Measurements from ENCODE around the gene ADAMTS18. TPM values are rescaled to one million over a fixed set of nuclear protein-coding genes. Genes with fewer than 3 reads are reported as not detected.

ADAMTS18 gene
- total RNA-seq, 1 donor from 2014 or later: 14.5 TPM

DNA sequence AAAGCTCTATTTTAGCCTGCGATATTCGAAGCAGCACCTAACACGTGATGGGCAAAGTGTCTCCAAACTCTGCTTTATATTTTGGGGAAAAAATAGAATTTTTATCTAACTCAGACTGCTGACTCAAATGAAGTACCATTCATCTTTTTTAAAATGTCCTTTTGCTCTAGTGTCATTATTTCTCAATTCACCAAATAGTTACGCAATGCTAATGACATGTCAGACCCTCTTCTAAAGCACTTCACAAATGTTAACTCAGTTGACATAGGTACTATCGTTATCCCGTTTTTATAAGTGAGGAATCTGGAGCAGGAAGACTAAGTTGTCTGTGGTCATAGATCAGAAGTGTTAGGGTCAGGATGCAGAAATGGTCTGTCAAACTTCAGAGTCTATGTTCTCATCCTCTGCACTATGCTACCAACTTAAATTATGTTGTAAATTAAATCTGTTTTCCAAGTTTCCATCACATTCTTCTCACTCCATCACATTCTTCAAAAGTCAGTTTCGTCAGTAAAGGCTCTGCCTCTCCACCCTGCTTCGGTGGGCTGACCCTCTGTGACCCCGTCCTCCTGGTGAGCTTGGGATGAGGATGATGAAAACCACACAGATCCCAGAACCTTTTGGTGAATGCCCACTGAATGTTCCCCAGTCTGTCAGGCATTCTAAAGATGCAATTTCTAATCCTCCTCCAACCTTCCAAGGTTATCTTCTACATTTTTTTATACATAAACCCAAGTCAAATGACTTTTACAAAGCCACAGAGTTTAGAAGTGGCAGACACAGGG lies 102.8 kb downstream of the ADAMTS18 start:
- no peak for DNase-seq (ENCODE audit: extremely low read depth, low read depth, low spot score)

DNA sequence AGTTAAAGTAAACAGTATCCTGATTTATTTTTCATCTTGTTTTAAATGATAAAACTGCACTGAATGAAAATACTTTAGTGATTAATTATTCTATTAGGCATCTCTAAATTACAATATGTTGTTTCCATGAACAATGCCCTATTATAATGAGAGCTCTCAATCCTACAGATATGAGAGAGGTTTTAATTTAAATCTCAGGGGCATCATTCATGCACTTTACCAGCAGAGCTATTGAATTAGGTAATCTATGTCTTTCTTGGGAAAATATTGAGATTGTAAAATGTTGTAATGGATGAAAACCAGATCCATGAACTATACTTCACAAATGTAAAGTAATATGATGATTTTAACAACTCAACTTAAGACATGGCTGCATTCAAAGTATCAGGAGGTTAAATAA lies 103.8 kb downstream of the ADAMTS18 start:
- DNase-seq (ENCODE audit: extremely low read depth, low read depth, low spot score): no peak

DNA sequence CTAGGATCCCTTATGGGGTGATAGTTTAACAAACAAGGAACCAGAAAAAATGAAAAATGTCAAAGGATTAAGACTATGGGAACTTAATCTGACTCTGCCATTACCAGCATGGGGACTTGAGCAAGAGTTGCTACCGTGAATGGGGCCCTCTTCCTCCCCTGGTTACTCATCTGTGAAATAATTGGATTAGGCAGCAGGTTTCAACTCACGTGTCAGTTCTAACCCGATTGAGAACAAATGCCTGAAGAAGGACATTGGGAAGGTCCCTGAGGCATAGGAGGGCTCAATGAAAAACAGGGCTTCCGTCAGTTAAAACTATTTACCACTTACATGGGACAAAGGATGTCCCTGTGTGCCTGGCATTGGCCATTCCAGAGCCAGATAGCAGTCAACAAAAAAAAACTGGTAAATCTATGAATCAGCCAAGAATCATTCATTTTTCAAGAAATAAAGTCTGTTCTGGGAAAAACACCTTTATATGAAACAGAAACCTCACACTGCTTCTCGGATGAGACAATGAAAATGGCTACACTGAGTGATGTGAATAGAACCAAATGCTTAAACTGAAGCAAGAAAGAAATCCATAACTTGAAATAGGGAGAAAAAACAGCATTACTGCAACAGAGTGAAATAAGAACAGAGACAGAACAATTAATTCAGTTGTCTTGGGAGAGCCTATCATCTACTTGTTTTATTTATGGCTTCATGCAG lies 104.3 kb downstream of the ADAMTS18 start:
- no peak for DNase-seq (ENCODE audit: extremely low read depth, low read depth, low spot score)

DNA sequence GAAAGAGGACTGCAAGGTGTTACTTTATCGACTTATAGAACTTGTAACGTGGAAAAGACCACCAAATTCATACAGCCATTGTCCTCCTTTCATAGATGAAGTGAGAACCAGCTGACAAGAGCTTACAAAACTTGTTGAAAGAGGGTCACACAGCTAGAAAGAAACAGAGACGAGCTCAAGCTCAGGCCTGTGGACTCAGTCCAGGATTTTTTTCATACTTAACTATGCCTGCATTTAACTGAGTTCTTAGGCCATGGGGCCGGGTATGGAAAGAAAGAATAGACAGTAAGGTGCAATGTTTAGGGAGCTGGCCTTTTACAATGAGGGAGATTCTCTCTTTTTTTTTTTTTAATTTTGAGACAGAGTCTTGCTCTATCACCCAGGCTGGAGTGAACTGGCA lies 106.1 kb downstream of the ADAMTS18 start:
- no peak for DNase-seq (ENCODE audit: extremely low read depth, low read depth, low spot score)

DNA sequence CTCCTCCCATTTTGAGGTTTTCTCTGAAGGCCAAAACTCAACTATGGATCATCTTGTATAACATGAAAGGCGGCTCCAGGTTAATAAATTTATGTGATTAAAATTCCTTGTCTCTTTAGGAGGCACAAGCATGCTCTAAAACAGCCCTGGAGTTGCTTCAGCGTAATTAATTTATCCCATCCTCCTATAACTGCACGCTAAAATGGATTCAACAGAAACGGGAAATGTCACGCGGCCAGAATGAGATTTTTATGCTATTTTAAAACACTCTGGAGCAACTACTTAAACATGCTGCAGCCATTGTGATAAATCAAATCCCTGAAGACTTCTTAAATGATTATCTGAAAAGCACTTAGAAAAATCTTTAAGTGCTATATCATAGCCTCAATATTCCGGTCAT lies 106.6 kb downstream of the ADAMTS18 start:
- DNase-seq (ENCODE audit: extremely low read depth, low read depth, low spot score): no peak

DNA sequence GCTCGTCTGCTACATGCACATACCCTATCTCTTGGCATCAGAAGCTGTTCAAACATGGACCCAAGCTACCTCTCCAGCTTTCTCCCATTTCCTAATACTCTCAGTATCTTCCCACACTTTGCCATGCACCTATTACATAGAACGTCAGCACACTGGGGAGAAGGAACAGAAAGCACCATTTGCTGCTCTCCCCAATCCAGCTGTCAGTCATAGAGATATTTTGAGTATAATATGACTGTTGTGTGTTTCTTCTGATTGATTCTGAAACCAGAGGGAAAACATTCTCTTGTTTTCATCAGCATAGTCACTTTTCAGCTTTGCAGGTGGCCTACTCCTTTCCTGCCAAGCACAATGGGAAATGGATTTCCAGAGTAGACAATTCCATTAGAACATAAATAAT lies 107.1 kb downstream of the ADAMTS18 start:
- DNase-seq (ENCODE audit: extremely low read depth, low read depth, low spot score): no peak

DNA sequence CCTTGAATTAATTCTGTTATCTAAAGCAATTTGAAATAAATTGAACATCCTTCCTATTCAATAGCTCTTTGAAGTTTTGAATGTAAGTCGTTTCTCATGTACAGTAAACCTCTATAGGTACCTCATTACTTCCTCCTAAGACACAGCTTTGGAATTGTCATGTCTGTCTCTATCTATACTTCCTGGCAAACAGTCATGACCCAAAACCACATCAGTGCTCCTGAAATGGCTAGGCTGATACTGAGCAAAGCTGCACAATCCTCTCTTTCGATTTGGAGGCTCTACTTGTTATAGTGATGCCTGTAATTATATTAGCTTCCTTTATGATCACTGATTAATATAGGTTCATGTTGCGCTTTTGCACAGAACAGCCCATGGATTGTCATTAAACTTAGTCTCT lies 110.1 kb downstream of the ADAMTS18 start:
- no peak for DNase-seq (ENCODE audit: extremely low read depth, low read depth, low spot score)

DNA sequence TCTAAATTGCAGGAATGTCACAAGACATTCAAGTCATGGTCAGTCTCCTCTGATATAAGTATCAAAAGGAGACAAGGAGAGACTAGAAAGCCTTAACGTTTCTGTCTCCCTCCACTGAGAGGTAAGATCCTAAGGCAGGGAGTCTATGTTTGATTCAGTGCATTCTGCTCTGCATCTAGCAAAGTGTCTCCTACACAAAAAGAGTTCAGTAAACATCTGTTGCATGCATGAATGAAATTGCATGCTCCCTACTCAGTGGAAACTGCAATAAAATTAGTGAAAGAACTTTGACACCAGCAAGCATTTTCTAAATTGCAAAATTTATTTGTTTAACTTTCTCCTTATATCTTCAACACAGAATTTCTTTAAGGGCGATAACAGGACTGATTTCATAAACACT lies 111.1 kb downstream of the ADAMTS18 start:
- DNase-seq (ENCODE audit: extremely low read depth, low read depth, low spot score): no peak

DNA sequence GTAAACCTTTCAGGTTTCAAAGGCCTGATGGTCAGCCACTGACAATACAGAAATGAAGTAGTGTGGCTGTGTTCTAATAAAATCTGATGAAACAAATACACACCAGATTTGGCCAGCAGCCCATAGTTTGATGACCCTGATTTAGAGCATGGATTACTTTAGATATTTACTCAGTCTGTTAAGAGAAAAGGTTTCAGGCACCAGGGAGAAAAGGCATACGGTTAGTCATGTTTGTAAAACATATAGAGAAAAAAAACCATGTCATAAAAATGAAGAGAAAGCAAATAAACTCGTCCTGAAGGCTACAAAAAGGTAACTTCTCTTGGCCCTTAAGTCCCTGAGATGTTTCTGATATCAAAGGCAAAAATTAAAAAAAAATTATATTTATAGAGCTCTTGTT lies 112.1 kb downstream of the ADAMTS18 start:
- DNase-seq (ENCODE audit: extremely low read depth, low read depth, low spot score): no peak

DNA sequence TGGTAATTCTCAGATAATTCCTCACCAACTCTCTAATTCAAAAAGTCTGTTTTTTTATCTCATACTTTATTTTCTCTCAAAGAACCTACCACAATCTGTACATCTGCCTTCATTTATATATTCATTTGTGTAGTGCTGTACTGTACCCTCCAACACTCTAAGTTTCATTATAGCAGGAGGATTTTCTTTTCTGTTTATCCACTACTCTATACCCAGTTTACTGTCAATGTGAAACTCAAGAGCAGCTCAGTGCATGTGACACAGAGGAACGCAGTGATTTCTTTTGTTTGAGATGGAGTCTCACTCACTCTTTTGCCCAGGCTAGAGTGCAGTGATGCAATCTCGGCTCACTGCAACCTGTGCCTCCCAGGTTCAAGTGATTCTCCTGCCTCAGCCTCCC lies 117.8 kb downstream of the ADAMTS18 start:
- no peak for DNase-seq (ENCODE audit: extremely low read depth, low read depth, low spot score)

DNA sequence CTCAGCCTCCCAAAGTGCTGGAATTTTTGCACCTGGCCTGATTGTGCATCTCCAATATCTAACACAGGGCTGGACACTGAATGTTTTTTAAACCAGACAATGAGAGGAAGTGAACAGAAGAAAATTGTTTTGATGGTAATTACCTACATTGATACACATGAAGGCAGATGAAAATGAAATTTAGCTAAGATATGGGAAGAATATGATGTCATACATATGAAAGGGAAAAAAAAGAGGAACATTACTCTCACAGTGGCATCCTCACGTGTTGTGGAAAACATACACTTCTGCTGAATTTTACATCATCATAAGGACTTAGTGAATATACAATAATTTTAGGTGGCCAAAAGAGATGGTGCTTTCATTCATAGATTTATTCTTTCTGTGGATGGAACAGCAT lies 124.0 kb downstream of the ADAMTS18 start:
- DNase-seq (ENCODE audit: extremely low read depth, low read depth, low spot score): no peak

DNA sequence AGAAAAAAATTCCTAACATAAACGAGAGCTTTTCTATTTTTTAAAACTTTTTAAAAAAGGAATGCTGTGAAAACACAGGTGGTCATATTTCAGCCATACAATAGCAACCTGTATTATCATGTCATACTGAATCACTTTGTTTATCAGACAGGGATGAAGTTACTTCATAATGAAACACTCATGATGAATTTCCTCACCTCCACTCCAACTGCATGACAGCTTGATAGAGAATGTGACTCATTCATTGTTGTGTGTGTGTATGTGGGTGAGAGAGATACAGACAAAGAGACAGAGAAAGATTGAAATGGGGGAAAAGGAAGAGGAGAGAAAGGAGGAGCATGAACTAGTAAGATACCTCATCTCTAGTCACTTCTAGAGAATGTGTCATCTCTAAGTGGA lies 126.7 kb downstream of the ADAMTS18 start:
- no peak for DNase-seq (ENCODE audit: extremely low read depth, low read depth, low spot score)

DNA sequence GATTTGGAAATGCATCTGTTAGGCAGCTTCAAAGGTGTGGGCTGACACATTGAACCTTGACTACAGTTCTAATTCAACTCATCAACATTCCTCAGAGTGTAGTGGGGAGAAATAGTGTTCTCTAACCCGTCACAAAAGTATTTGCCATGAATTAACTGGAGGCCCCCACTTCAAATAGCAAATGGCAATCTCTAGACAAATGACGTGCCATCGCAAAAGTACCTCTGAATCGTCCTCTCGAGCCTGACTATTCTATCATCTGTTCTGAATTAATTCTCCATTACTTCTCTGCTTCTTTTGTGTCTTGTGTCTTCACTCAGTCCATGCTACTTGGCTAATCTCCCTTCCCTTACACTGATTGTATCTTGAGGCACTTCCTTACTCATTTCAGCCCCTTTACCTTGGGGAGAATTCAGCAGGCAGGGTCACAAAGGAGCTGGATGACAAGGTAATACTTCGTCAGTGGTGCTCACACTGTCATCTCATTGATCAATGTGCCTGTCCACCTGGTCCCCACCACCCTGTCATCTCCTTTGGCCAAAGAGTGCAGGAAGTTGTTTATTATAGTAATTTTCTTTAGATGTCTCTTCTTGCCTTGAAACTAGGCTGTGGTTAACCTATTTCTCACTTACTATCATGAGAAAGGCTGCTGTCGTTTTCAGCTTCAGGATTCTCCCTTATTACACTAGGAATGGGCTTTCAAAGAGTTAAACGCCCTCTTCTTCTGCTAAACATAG lies 127.2 kb downstream of the ADAMTS18 start:
- DNase-seq (ENCODE audit: extremely low read depth, low read depth, low spot score): no peak

DNA sequence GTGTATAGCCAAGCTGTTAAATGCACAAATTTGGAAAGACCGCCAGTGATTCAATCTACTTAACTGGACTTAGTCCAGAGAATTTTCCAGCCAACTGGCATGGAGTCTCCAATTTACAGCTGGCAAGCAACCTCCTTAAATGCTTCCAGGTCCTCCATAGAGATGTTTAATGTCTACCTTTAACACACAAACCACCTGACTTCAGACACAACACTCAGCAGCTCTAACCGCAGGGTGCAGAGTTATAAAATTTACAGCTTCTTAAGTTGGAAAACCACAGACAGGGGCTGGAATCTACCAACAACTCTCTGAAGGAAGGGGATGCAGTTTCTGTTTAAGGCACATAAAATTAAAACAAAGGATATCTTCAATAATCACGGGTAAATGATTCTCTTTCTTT lies 128.8 kb downstream of the ADAMTS18 start:
- no peak for DNase-seq (ENCODE audit: extremely low read depth, low read depth, low spot score)

DNA sequence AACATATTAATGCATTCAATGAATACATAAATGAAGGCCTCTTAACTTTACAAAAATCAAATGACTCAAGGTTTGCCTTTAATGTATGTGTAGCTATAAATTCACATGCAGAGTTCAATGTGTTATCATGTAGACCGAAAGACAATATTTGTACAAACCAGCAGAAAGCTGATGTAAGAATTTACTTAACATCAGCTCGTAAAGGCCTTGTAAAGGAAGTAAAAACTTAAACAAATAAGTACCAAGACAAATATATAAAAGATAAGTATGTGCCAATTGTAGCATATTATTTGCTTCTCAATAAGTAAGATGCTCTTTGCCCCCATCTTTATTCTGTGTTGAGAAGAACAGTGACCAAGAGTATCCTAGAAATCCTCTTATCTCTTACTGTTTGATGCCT lies 130.0 kb downstream of the ADAMTS18 start:
- DNase-seq (ENCODE audit: extremely low read depth, low read depth, low spot score): no peak

DNA sequence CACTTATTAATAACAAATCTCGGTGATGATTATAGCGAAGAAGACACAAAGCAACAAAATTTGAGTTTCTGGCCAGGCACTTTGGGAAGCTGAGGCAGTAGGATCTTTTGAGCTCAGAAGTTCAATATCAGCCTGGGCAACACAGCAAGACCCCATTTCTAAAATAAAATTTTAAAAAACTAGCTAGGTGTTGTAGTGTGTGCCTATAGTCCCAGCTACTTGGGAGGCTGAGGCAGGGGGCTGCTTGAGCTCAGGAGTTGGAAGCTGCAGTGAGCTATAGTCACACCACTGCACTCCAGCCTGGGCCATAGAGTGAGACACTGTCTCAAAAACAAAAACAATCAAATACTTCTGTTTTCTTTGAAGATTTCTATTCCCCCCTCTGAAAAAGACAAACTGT lies 130.7 kb downstream of the ADAMTS18 start:
- no peak for DNase-seq (ENCODE audit: extremely low read depth, low read depth, low spot score)

DNA sequence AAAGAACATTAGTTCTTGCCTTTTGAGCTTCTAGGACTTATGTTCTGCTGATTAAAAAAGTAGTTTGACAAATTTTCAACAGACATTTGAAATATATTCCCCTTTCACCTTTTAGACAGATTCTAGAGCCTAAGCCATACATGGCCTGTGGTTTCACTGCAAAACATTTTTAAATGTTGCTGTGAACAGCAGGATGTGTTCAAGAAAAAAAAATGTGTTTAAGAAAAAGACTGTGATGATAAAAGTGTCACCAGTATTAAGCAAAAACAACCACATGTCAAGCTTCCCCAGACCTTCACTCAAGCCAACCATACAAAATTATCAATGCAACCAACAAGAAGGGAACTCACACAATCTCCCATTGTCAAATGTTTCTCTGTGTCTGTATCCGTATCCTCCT lies 132.2 kb downstream of the ADAMTS18 start:
- DNase-seq (ENCODE audit: extremely low read depth, low read depth, low spot score): no peak

DNA sequence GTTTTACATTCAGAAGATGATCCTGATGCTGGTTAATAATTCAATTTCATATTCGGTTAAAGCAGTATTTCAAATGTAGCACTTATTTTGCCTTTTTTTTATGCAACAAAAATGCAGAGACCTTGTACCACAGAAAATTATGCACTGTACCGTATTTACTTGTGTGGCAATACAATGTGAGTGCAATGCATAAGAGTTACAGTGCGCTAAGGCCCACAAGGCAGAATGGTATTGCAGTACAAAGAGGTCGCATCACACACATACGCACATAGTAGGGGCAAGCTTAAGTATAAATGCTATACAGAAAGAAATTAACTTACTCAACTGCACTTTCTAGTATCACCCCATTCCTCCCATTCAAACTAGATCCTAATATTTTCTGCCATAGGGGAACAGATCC lies 132.6 kb downstream of the ADAMTS18 start:
- no peak for DNase-seq (ENCODE audit: extremely low read depth, low read depth, low spot score)

DNA sequence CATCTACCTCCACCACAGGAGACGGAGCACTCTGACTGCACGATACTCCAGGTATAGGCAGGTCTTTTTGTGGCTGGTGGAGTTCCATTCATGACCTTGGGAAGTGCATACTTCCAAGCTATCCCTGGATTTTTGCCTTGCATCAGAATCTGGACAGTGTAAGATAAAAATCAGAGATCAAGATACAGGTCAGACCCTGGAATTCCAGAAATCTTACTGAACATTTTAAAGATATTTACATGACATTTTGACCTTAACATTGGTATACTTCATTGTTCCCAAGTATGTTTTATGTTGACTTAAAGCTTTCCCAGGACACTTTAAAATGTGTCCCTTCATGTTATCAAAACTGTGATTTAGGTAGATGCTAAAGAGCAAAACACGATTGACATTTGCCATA lies 134.6 kb downstream of the ADAMTS18 start:
- no peak for DNase-seq (ENCODE audit: extremely low read depth, low read depth, low spot score)

DNA sequence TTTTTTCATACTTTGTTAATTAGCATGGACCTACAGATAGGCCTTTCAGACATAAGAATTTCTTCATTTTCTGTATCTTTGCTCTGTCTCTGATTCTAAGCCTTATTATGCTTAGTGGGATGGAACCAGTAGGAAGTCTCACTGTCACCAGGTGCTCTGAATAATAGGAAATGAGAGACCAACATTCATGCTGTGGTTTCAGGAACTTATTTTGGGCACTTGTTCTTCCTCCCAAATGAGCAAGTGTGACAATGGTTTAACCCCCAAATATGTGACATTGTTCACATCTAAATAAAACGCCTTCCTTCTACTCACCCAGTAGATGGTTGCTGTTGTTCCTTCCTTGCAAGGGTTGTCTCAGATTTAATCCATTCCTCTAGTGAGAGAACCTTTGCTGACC lies 135.4 kb downstream of the ADAMTS18 start:
- DNase-seq (ENCODE audit: extremely low read depth, low read depth, low spot score): no peak

DNA sequence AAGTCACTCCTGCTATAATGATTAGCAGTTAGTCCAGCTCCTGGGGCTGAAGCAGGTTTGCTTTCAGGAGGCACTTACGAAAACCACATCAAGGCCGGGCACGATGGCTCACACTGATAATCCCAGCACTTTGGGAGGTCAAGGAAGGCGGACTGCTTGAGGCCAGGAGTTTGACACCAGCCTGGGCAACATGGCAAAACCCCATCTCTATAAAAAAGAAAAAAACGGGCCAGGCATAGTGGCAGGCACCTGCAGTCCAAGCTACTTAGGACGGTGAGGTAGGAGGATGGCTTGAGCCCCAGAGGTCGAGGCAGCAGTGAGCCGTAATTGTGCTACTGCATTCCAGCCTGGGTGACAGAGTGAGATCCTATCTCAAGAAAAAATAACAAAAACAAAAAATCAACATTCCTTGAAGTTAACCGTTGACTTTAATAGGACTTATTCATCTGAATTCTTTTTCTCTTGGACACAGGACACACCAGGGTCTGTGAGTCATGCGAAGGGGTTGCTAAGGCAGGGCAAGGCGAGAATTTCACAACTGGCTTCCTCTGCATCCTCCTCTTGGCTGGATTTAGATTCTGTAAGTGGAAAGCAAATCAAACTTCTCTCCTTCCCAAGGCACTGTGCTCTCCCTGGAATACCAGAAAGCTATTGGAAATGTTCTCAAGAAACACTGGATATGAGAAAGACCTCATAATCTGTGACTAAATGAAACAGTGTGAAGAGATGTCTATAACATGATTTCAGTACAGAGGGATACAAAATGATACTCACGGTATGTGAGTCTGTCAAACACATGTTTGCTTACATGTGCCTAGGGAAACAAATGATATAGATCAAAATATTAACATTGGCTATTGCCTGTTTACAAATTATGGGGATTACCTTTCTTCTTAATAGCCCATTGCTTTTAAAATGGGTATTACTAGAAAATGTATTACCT lies 136.1 kb downstream of the ADAMTS18 start:
- DNase-seq (ENCODE audit: extremely low read depth, low read depth, low spot score): peak; percentile 96

Measured in glomerular endothelial cell (primary cell).